Skeletal muscle satellite cell (primary cell): ENCODE data around the gene CRYM.
A peak's percentile ranks its signal among the peaks of the same experiment; 100 is the strongest.
"Not testable (repeated sequence)": the region's sequence is repeated elsewhere in the genome, so short reads cannot be mapped to it uniquely, and the experiment has no call there.

Source experiments
- H3K27me3 ChIP-seq: 2 replicates; pipeline ENCODE4 v1.7.0; 2013; ENCODE audit warnings: low read length; ENCODE audit not compliant: control insufficient read depth, insufficient read depth
- H3K36me3 ChIP-seq: 2 replicates; pipeline ENCODE4 v1.7.0; 2013; ENCODE audit warnings: mild to moderate bottlenecking, control low read depth, low read length; ENCODE audit not compliant: insufficient read depth
- H3K4me1 ChIP-seq: 2 replicates; pipeline ENCODE4 v1.7.0; 2013; ENCODE audit warnings: low read length; ENCODE audit not compliant: control insufficient read depth, insufficient read depth
- H3K4me2 ChIP-seq: 2 replicates; pipeline ENCODE4 v1.7.0; 2013; ENCODE audit warnings: mild to moderate bottlenecking, low read length
- H3K4me3 ChIP-seq: 2 replicates; pipeline ENCODE4 v1.7.0; 2013; ENCODE audit warnings: low read length
- H3K9ac ChIP-seq: 2 replicates; pipeline ENCODE4 v1.7.0; 2013; ENCODE audit warnings: mild to moderate bottlenecking, low read depth, low read length, moderate library complexity
- H3K9me3 ChIP-seq: replicated peaks from 2 replicates; pipeline ENCODE4 v1.7.0; 2013; ENCODE audit warnings: mild to moderate bottlenecking, control low read depth, low read length

Gene CRYM

GRCh38 chr16:21262779-21263639 lies 15.1 kb downstream of the CRYM start:
- Histone ChIP-seq H3K9me3 (no peaks in the 10 kb centered on the region), H3K4me2 (no peak overlapping the region), H3K9ac (no peak overlapping the region), H3K4me1 (peaks cover 36% of the 10 kb centered on the region), H3K27me3 (peaks cover 21% of the 10 kb centered on the region), H3K4me3 (no peak overlapping the region), H3K36me3 (no peaks in the 10 kb centered on the region)

- Histone ChIP-seq H3K4me1 (peaks cover 36% of the 10 kb centered on the region), H3K4me3 (no peak overlapping the region), H3K4me2 (peak overlapping the region; percentile 48), H3K36me3 (no peaks in the 10 kb centered on the region), H3K9me3 (no peaks in the 10 kb centered on the region), H3K9ac (no peak overlapping the region), H3K27me3 (peaks cover 34% of the 10 kb centered on the region)
These were observed 17.0 kb downstream of the CRYM start for GRCh38 chr16:21260870-21261791.

- no peaks in the 10 kb centered on the region for H3K9me3 ChIP-seq
- no peak overlapping the region for H3K4me3 ChIP-seq
- H3K9ac ChIP-seq, result no peak overlapping the region
These were observed 20.8 kb downstream of the CRYM start for GRCh38 chr16:21257284-21257683.

GRCh38 chr16:21256636-21257035 lies 21.5 kb downstream of the CRYM start:
- Histone ChIP-seq H3K4me2 (no peak overlapping the region), H3K27me3 (peaks cover 63% of the 10 kb centered on the region), H3K36me3 (no peaks in the 10 kb centered on the region), H3K4me3 (no peak overlapping the region), H3K9me3 (no peaks in the 10 kb centered on the region), H3K4me1 (peaks cover 9% of the 10 kb centered on the region), H3K9ac (no peak overlapping the region)

More at GRCh38 chr16:21257284-21257683, 20.8 kb downstream of the CRYM start:
- Histone ChIP-seq H3K4me1 (peaks cover 9% of the 10 kb centered on the region), H3K27me3 (peaks cover 64% of the 10 kb centered on the region), H3K36me3 (no peaks in the 10 kb centered on the region), H3K4me2 (no peak overlapping the region)

GRCh38 chr16:21253470-21253869 lies 24.6 kb downstream of the CRYM start:
- Histone ChIP-seq H3K4me2 (no peak overlapping the region), H3K4me1 (no peaks in the 10 kb centered on the region), H3K9ac (no peak overlapping the region), H3K4me3 (no peak overlapping the region), H3K27me3 (peaks cover 74% of the 10 kb centered on the region), H3K36me3 (no peaks in the 10 kb centered on the region), H3K9me3 (no peaks in the 10 kb centered on the region)

GRCh38 chr16:21250072-21250923 lies 27.8 kb downstream of the CRYM start:
- Histone ChIP-seq H3K36me3 (no peaks in the 10 kb centered on the region), H3K4me1 (no peaks in the 10 kb centered on the region), H3K9ac (no peak overlapping the region), H3K4me2 (no peak overlapping the region), H3K9me3 (no peaks in the 10 kb centered on the region), H3K4me3 (no peak overlapping the region), H3K27me3 (peaks cover 64% of the 10 kb centered on the region)

- H3K4me3 ChIP-seq, H3K9ac ChIP-seq, H3K4me2 ChIP-seq, H3K36me3 ChIP-seq, H3K9me3 ChIP-seq, H3K4me1 ChIP-seq: not testable (repeated sequence)
- H3K27me3 ChIP-seq, result peaks cover 56% of the 10 kb centered on the region
These were observed 29.9 kb downstream of the CRYM start for GRCh38 chr16:21248179-21248578.

- no peaks in the 10 kb centered on the region for H3K36me3 ChIP-seq
- peaks cover 39% of the 10 kb centered on the region for H3K27me3 ChIP-seq
- H3K4me3 ChIP-seq, result no peak overlapping the region
- H3K4me2 ChIP-seq, result no peak overlapping the region
- H3K9me3 ChIP-seq, result no peaks in the 10 kb centered on the region
- no peaks in the 10 kb centered on the region for H3K4me1 ChIP-seq
- no peak overlapping the region for H3K9ac ChIP-seq
These were observed 33.4 kb downstream of the CRYM start for GRCh38 chr16:21244518-21245215.

GRCh38 chr16:21242756-21243155 lies 35.3 kb downstream of the CRYM start:
- H3K4me3 ChIP-seq, result no peak overlapping the region
- peaks cover 40% of the 10 kb centered on the region for H3K27me3 ChIP-seq
- no peaks in the 10 kb centered on the region for H3K36me3 ChIP-seq
- H3K4me2 ChIP-seq, result no peak overlapping the region
- no peak overlapping the region for H3K9ac ChIP-seq
- H3K4me1 ChIP-seq, result no peaks in the 10 kb centered on the region
- H3K9me3 ChIP-seq, result no peaks in the 10 kb centered on the region

- H3K9me3 ChIP-seq, result no peaks in the 10 kb centered on the region
- H3K9ac ChIP-seq, result no peak overlapping the region
- H3K27me3 ChIP-seq, result peaks cover 37% of the 10 kb centered on the region
- H3K4me1 ChIP-seq, result no peaks in the 10 kb centered on the region
- H3K4me3 ChIP-seq, result no peak overlapping the region
- H3K4me2 ChIP-seq, result no peak overlapping the region
- H3K36me3 ChIP-seq, result no peaks in the 10 kb centered on the region
These were observed 38.4 kb downstream of the CRYM start for GRCh38 chr16:21239646-21240045.
